Liver (tissue), 3 donors: ENCODE measurements around the gene FOXF2.

Source experiments
- SP1 ChIP-seq: IDR thresholded peaks from 2 replicates; pipeline ENCODE4 v1.6.1; 2018; ENCODE audit warnings: antibody characterized with exemption, mild to moderate bottlenecking
- TF ChIP-seq, protein P1 (sequence below): fragments of 150-350 bp; IDR thresholded peaks from 2 replicates; pipeline ENCODE4 v1.5.1; 2017; ENCODE audit warnings: improper control_type of control experiment, low read depth, low read length; ENCODE audit not compliant: missing input control
- donor health status: healthy.
- donor health status: healthy.

GRCh38 chr6:1435806-1436205 lies 46.4 kb downstream of the FOXF2 start:
- TF ChIP-seq, protein P1, sequence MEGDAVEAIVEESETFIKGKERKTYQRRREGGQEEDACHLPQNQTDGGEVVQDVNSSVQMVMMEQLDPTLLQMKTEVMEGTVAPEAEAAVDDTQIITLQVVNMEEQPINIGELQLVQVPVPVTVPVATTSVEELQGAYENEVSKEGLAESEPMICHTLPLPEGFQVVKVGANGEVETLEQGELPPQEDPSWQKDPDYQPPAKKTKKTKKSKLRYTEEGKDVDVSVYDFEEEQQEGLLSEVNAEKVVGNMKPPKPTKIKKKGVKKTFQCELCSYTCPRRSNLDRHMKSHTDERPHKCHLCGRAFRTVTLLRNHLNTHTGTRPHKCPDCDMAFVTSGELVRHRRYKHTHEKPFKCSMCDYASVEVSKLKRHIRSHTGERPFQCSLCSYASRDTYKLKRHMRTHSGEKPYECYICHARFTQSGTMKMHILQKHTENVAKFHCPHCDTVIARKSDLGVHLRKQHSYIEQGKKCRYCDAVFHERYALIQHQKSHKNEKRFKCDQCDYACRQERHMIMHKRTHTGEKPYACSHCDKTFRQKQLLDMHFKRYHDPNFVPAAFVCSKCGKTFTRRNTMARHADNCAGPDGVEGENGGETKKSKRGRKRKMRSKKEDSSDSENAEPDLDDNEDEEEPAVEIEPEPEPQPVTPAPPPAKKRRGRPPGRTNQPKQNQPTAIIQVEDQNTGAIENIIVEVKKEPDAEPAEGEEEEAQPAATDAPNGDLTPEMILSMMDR, result no peak
- TF ChIP-seq SP1, result no peak
